Activated T-cell treated with anti-CD3 and anti-CD28 coated beads for 4 hours (primary cell): ENCODE measurements around the gene NFYA.

Experiments used
- DNase-seq: peaks from one replicate; pipeline ENCODE4 v3.0.0-alpha.2; 2020

The NFYA gene

DNA sequence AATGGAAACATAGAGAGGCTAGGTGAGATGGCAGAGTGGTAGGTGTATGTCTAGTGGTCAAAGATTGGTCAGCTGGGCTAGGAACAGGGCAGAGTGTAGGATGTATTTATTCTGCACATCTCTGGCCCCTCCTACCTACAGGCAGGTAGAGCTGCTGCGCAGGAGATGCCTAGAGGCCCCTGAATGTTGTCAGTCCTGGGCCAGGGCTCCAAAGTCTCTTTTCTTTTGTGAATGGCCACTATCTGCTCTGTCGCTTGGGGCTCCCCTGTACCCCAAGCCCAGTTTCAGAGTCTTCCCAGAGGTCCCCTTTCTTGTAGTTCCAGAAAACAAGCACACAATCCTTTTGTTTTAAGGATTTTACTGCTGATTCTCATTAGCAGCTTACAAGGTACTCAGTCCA, 25.5 kb upstream of the NFYA start:
- DNase-seq: no peak

DNA sequence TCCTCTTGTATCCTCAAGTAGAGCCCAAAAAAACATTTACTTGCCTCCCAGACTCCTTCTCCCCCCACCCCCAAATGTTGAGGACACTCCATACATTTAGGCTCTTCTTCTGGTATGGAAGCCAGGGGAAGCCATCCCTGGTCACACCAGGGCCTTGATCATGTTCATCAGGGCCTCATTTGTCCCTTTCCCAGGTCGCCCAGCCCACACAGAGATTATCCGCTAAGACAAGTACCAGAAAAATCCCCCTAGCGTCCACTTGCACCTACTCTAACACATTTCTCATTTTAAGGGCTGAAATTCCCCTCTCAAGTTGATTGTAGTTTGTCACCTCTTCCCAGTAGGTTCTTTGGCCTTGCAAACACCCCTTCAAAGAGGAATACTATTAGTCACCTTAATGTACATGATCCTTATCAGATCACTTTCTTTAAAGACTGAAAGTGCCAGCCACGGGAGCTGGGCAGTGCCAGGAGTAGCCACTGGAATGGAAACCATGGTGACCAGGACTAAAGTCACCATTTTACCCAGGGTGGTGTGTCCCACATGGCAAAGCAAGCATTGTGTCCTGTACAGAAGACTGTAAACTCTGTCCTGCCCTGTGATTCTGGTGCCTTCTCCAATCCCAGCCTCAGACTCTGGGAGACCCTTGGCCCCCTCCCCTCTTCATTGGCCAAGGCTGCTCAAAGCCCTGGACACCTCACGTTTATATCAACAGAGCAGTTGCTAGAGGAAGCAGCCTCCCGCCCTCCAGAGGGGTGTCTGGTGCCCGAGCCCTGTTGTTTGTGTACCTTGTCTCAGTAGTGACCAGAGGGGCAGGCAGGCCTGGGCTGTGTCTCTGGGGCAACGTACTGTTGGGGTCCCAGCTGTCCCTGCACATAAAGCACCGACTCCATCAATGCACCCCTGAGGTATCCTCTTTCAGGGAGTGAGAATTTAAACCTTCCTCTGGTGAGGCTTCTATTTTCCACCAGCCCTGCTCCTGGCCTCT, 24.7 kb upstream of the NFYA start:
- no peak for DNase-seq

DNA sequence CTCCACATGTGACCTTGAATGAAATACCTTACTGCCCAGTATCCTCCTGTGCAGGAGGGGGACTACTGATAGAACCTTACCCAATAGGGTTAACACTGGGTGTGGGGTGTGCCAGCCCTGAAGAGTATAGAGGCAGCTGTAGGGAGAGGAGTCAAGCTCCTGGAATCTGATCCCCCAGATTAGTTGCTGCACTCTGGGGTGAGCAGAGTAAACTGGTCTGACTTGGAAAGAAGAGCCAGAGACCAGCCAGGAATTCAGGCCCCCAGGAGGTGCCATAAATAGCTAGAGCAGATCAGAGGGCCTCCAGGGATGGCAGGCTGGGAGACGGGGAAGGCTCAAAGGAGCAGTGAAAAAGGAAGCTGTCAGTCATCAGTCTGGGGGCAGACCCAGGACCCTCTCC, 23.3 kb upstream of the NFYA start:
- no peak for DNase-seq

DNA sequence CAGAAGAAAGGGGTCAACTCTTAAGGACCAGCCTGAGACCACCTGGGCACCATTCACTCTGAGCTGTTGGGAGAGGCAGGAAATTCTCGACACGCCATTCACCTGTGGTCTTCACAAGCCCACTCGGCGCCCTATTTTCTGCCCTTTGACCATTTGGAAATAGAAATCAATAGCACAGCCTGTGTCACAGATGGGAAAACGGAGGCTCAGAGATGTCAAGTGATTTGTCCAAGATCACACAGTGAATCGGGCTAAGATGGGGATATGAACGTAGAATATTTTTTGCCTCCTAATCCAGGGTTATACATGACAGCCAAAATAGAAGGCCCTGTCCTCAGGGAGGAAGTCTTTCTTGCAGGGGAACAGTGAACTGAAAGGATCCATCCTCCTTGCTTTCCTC, 22.8 kb upstream of the NFYA start:
- no peak for DNase-seq

DNA sequence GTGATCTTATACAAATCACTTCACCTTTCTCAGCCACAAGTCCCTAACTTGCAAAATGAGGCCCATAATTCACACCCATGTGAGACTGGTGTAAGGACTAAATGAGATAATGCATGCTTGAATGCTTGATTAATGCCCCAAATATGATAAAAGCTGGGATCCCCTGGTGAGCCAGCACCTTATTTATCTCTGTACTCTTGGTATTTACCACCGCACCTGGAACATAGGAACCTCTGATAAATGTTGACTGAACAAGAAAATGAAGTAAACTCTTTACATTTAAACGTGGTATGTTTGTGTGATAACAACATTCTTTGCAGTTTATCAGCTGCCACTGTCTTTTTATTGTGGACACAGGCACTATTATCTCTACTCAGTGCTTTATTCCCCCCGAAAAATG, 22.2 kb upstream of the NFYA start:
- DNase-seq: no peak

DNA sequence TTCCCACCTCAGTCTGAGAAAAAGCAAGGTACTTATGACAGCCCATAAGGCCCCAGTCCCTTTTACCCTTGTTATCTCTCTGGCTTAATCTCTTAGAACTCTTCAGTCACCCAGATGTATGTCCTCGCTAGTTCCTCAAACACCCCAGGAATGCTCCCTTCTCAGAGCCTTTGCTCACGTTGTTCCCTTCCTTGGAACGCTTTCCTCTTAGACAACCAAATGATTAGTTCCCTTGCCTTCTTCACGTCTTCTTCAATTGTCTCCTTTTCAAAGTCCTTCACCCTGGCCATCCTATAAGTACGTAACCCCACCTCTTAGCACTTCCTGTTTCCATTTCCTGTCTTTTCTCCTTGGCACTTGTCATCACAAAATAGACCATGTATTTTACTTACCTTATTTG, 20.9 kb upstream of the NFYA start:
- DNase-seq: no peak

DNA sequence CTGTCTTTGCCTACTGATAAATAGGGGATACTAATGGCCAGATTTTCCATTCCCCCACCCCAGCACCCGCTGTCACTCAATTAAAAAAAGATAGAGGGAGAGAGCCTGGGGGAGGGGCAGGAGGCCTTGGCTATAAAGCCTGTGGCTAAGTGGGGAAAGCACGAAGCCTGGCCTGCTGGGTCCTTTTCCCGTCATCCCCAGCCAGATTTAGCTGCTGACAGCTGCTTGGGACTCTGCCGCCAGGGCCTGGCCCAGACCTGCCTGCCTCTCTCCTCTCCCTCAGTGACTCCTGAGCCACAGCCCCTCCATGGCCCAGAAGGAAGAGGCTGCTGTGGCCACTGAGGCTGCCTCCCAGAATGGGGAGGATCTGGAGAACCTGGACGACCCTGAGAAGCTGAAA, 19.7 kb upstream of the NFYA start, which contains the start of gene APOBEC2:
TSS of gene APOBEC2 (plus strand) at position 162 of the 400 bp plus-strand sequence. CDS start at position 308, 146 bp downstream.
- no peak for DNase-seq

DNA sequence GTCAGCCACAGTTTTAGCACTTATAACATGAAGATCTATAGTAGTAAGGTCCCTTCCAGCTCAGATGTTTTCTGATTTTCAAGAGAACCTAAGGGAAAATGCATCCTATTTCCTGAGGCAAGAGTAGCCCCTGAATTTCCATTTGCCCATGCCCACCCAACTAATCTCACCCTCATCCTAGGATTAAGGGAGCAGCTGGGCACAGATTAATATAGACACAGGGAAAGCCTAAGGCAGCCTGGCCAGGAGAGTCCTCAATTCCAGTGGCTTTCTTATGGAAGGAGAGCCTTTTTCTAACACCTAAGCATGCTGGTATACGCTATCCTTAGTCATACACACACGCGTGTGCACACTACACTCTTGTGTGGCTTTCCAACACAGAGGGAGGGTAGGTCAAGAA, 18.3 kb upstream of the NFYA start:
- DNase-seq: no peak

DNA sequence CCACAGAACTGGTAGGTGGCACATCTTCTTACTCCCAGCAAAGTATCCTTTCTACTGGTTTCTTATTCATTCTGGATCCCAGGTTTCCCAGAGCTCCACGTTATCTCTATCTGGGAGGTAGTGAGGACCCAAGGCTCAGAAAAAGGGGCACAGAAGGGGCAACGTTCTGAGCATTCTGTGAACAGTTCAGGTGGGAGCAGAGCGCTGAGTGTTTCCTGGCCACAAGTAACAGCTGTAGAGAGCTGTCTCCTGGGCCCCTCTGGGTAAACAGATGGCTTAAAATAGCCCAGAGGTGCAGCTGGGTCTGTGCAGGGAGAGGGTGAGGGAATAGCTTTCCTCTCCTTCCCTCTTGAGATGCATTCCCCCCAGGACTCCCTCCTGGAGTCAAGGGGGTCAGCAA, 17.6 kb upstream of the NFYA start:
- DNase-seq: no peak

DNA sequence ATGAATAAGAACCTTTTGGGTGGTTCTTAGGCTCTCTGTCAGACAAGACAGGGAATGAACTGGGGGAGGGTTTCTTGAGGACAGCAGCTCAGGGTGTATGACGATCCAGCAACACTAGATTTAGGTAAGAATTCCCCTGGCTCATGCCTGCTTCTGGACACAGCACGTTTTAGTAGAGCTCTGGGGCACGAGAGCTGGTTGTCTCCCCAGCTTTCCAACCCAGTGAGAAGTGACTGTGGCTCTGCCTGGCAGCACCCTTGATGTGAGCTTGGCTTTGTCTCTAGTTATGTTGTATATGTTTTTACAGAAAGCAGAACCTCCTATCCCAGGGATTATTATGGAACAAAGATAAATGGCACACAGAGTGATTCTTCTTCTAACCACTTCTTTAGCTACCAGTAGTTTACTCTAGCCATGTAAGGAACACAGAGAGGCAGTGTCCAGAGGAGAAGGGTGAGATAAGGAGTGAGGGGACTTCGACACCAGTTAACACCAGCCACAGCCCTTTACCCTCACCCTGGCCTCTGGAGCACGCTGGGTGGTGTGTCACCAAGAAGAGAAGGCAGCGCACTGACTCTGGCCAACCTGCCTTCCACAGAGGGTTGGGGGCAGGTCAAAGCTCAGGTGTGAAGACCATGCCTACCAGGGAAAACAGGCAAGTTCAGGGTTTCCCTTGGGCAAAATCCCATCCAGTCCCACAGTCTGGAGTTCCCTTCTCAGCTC, 15.8 kb upstream of the NFYA start:
- no peak for DNase-seq

DNA sequence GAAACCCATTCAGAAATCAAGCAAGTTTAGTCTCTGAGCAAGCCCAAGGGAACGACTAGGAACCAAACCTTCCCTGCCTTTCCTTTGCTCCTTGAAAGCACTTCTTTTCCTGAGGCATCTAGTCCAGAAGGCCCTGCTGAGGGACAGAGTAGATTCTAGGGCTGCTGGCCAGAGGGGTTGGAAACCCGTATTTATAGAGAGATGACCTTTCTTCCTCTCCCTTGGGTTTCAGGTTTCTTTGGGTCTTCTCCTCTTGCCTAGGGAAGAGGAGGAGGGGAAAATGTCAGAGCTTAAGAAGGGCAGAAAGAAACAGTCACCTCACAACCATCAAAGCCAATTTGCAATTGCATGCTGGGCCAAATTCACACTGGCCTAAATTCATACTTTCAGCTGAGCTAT, 14.0 kb upstream of the NFYA start:
- no peak for DNase-seq

DNA sequence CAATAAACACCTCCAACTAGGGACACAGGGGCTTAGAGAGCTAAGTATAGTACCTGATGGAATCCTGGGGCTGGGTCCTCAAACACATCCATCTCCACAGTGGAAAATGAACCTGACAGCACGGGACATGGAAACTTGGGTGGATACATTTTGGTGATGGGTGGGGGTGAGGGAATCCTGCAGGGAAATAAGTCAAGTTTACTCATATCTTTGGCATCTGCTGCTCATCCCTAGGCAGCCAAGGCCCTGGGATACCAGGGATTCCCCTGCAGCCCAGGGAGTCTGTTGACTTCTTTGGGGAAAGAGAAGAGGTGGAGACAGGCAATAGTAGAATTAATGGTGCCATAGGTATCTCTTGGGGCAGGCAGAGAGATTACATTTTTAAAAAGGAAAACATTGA, 13.2 kb upstream of the NFYA start:
- no peak for DNase-seq

DNA sequence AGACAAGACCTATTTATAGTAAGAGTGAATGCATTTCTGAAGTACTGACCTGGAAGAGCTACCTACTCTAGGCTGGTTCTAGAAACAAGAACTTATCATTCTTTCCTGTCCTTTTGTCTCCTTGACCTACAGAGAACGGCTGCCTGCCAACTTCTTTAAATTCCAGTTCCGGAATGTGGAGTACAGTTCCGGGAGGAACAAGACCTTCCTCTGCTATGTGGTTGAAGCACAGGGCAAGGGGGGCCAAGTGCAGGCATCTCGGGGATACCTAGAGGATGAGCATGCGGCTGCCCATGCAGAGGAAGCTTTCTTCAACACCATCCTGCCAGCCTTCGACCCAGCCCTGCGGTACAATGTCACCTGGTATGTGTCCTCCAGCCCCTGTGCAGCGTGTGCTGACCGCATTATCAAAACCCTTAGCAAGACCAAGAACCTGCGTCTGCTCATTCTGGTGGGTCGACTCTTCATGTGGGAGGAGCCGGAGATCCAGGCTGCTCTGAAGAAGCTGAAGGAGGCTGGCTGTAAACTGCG, 11.5 kb upstream of the NFYA start:
- DNase-seq: no peak

DNA sequence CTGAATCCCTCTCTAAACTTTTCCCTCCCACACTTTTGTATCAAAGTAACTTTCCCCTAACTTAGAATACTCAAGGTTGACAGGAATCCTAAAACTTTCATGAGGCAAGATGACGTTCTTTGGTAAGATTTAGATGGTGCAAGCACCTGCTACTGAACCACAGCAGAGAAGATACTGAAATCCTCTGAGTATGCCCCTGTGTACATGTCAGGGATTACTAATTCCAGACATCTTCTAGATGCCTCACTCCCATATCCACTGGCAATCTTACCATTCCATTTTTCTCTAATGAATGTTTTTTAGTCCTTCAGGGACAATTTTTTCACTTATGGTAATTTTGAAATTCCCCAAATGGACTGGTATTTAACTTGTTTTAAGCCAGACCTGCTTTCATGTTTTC, 10.7 kb upstream of the NFYA start:
- no peak for DNase-seq

DNA sequence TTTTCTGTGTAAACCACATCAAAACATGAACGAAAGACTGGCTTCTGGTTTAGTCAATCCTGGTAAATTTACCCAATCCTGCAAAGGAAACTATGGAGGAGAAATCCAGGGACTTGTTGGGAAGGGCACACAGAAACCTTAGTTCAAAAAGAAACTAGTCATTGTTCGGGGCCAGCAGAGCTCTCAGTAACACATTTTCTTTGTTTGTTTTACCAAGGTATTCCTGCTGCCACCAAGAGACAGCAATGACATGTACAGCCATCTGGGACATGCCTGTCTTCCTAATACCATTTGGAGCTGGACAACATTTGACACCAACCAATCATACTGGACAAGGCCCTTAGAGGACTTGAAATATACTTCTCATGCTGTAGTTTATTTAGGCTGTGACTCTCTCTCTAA, 8.9 kb upstream of the NFYA start:
- DNase-seq: no peak

DNA sequence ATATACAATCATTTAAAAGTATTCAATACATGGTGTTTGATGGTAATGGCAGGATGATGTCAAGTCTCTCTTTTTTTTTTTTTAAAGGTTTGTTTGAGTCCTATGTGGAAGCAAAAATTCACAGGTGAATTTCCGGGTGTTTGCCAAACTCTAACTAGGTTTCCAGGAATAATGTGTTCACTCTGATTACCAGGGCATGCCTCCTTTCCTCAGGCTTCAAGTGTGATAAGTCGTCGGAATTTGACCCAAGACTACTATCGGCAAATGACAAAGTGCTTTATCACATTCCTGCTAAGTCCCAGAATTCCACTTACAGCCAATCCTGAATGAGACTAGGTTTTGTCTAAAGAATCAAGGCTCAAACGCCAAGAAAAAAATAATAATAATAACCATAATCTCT, 7.9 kb upstream of the NFYA start:
- no peak for DNase-seq

DNA sequence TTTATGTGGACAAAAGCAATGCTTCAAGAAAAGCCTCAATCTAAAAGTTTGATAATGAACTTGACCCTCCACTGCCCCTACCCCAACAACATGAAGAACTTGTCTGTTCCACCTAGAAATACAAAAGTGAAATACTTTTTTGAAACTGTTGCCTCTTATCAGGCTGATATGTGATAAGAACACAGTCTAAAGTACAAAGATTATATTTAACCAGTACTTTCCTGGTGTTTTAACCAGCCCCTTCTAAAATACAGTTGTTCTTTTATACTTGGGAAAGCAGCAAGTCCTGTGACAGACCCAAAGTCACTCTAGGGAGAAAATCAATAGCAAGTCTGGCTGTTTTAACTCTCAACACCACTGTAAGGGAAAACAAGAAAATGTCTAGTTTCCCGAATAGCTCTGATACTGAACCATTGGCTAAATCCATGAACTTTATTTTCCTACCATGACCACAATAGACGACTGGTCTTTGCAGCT, 7.2 kb upstream of the NFYA start:
- DNase-seq: no peak

DNA sequence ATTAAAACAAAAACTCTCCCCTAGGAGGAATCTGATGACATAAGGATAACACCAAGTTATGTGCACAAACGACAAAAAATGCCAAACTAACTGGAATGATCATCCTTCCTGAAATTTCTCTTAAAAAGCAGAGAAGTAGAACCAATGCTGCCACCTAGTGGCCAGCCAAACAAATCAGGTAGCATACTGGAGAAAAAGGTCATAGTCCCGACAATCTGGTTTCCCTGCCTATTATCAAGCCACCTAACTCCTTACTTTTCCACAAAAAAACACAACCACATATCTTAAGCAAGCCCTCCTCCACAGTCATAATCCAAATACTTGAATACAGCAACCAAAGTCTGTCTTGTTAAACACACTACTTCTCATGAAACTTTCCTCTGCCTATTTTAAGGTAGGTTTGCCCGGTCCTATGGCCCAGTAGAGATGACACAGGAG, 5.9 kb upstream of the NFYA start:
- DNase-seq: peak; percentile 61

DNA sequence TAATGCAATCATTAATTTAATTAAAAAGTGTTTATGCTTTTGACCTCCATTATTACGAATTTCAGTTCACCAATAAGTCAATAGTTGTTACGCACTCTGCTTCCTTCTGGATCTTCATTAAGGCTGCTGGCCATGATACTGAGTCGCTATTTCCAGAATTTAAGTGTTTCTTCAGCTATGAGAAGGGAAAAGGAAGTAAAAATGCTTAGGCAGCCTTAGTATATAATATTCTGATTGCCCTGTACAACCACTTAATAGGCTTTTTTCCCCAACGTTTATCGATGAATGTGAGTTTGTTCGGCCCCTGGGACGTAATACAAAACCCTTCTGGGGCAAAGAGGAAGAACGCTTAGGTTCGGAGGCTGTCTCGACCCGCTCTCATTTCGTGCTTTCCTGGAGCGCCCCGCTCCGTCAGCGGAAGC, 1.3 kb upstream of the NFYA start:
- peak; percentile 48 for DNase-seq

DNA sequence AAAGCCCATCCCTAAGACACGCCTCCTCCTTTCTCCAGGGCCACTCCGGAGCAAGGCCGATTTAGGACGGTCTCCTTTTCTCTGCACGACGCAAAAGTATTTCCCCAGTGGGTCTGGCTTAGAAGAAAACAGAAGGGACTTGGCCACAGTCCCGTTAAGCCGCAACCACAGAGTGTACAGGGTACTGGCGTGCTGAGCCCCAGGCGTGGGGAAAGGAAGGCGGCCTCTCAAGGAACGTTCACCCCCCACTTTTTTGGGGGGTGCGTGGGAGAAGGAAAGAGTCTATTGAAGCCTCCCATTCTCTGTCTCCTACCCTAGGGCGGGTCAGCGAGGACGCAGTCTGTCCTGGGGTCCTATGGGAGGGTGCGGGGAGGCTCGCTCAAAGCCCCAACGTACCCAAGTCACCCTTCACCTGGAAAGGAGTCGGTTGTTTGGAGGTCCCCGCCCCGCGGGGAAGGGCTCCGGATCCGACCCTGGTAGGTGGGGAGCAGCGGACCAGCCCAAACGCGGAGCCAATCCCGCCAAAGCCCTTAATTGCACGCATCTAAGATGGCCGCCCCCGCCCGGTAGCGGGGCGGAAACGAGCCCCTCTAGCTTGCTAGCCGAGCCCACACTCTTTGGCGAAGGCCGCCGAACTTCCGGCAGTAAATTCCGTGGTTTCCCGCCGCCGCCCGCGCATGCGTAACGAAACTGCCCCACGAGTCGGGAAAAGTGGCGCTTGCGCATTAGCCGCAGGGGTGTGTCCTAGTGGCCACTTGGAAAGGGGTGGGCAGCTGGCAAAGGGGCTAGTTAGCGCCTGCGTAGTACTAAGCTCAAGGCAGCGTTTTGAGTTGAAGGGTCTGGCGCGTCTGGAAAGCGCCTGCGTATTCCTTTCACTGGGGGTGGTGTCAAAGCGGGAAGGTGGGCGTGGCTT, 595 bp upstream of the NFYA start, which contains the start of gene OARD1:
TSS of gene OARD1 (minus strand) at position 434 of the 913 bp plus-strand sequence. CDS start 722 bp downstream, outside the sequence.
- peak; percentile 100 for DNase-seq

DNA sequence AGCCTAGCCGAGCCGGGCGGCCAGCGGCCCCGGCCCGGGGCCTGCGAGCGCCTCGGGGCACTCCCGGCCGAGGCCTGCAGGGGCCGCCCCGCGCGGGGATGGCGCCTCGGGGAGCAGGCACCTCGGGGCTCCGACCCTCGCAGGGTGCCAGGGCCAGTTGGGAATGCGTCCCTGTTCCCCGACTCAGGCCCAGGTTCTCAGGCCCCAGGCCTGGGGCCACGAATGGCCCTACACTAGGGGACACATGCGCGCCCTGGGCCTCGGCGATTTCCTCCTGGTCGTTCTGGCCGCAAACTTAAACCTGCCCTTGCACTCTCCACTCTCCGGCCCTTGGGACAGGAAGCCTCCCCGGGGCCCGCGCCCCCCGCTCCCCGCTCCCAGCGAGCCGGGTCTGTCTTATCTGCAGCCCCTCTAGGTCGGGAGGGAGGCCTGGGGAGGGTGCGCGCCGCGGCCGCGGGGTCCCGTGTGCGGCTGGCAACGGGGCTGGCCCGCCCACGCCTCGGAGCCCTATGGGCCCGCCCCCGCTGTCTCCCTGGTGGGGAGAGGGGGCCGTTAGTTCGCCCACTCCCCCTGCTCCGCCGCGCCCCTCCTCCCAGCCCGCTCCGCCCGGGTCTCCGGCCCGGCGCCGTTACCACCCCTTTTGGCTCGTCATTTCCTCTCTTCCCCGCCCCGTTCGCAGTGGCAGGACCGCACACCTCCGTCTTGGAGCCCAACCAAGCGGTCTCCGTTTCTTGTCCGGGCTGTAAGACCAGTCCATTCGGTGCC, 611 bp downstream of the NFYA start:
- peak; percentile 69 for DNase-seq
